Measurements from ENCODE around the gene TLR7. TPM values are rescaled to one million over a fixed set of nuclear protein-coding genes. Genes with fewer than 3 reads are reported as not detected.

The TLR7 gene
- total RNA-seq, 2 experiments from 2014 or later: not detected

GRCh38 chrX:12890467-12890866, 23.6 kb downstream of the TLR7 start:
- ChIA-PET CTCF (no interaction called here), POLR2A (no interaction called here)

- ChIA-PET POLR2A (no interaction called here), CTCF (interaction anchor here (0.6 kb wide), 1 partner anchor 82 kb away, joined by 3 read pairs; no protein-coding TSS in a partner anchor)
These were observed 24.3 kb downstream of the TLR7 start for GRCh38 chrX:12891171-12891570.

GRCh38 chrX:12891915-12892506, 25.1 kb downstream of the TLR7 start:
- ChIA-PET POLR2A (no interaction called here), CTCF (interaction anchor here (0.6 kb wide), 1 partner anchor 82 kb away, joined by 3 read pairs; no protein-coding TSS in a partner anchor)

DNA sequence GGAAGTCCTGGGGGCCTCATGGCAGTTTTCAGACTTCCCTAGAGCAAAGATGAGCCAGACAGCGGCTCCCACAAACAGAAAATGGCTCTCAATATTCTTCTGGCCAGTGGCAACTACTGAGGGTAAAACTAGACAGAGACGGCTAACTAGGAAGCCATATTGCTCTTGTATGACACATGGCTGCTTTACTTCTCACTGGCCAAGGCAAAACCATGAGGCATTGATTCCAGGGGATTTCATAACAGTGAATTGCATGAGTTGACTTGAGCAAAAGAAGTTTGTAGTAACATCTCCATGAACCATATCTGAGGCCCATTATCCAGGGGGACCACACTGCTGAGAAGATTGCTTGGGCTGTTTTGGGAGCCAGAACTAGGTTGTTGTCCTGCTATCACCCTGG, 25.8 kb downstream of the TLR7 start:
- CTCF ChIA-PET: no interaction called here
- POLR2A ChIA-PET: no interaction called here

DNA sequence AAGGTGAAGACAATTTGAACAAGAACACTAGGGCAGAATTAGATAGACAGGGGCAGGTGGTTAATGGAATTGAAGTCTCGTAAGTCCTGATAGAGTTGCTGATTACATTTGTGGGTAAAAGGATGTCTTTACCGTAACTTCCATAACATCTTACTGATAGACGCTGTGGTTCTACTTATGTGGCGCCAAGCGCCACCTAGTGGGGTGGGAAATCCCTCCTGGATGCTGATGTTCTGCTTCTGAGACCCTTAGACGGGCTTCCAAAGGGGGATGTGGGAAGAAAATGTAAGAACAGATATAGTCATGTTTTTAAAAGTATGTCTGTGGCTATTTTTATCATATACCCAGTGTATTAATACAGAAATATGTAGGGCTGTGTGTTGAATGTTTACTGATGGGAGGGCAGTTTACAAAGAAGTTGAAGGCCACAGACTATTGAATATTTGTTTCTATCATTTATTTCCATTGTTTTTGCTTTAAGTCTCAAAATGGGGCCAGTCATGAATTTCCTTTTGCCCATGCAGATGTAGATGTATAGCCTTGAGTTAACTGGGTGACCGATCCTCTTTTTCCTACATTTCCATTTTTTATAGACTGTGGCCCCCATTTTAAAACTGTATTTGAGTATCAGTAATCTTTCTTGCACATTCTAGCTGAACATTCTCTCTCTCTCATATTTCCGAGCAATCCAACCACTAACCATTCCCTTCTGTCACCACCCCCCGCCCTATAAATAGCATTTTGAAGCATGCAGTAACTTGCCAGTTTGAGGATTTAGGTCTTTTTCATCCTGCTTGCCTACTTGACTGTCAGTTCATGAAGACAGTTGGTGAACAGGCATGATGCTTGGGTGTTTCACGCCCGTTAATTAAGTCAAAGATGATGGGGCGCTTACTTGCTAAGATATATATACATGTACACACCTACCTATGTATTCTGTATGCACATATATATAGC, 27.5 kb downstream of the TLR7 start:
- POLR2A ChIA-PET: no interaction called here
- CTCF ChIA-PET: interaction anchor here (0.8 kb wide), 1 partner anchor 125 kb away, joined by 3 read pairs; no protein-coding TSS in a partner anchor

GRCh38 chrX:12895866-12896265, 29.0 kb downstream of the TLR7 start:
- CTCF ChIA-PET: no interaction called here
- POLR2A ChIA-PET: no interaction called here

DNA sequence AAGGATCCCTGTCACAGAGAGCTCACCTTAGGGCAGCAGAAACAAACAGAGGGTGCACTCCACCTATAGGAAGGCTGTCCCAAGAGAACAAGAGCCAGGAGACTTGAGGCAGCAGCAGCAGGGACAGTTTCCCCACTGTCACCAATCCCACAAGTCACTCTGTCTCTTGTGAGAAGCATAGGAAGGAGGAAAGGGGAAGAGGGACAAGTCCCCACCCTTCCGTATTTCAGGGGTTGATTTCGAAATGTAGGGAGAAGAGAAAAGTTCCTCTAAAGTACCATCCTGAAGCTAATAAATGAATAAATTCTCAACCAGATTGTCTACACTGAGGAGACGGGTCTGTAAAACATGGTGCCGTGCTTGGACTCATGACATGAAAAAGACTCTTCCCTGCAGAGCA, 30.1 kb downstream of the TLR7 start:
- ChIA-PET POLR2A (no interaction called here), CTCF (no interaction called here)

GRCh38 chrX:12898073-12898472, 31.2 kb downstream of the TLR7 start:
- CTCF ChIA-PET: no interaction called here
- POLR2A ChIA-PET: no interaction called here

- CTCF ChIA-PET: no interaction called here
- POLR2A ChIA-PET: no interaction called here
These were observed 32.6 kb downstream of the TLR7 start for GRCh38 chrX:12899506-12899905.

DNA sequence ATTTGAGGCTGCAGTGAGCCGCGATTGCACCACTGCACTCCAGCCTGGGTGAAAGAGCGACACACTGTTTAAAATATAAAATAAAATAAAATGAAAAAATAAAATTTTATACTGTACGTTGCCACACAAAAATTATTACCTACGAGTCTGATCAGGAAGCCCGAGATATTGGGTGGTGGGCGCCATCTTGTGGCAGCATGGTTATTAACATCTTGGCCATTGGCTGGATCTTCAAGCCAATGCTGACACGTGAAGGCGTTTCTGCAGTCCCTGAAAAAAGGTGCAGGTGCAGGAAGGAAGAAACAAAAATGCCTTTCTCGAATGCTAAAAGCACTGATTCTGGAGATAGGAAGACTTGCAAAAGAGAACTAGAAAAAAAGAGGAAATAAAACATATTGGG, 34.6 kb downstream of the TLR7 start:
- POLR2A ChIA-PET: no interaction called here
- CTCF ChIA-PET: interaction anchor here (0.7 kb wide), 2 partner anchors 74 to 903 kb away, joined by 3 to 5 read pairs; no protein-coding TSS in a partner anchor

DNA sequence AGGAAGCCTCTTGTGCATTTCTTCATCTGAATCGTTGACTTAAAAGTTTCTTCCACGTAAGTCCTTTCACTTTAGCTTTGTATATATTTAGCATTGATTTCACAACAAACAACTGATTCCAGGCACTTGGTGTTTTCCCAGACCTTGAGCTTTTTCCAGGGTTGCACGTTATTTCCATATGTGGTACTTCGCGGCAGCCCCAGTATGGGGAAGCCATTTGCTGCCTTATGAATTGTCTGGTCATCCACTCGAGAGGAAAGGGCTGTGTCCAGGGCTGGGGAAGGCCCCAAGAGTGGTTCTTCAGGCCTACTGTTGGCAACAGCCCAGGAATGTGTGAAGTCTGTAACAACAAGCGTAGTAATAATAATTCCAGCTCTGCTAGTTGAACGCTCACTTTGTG, 36.8 kb downstream of the TLR7 start:
- ChIA-PET POLR2A (no interaction called here), CTCF (no interaction called here)

DNA sequence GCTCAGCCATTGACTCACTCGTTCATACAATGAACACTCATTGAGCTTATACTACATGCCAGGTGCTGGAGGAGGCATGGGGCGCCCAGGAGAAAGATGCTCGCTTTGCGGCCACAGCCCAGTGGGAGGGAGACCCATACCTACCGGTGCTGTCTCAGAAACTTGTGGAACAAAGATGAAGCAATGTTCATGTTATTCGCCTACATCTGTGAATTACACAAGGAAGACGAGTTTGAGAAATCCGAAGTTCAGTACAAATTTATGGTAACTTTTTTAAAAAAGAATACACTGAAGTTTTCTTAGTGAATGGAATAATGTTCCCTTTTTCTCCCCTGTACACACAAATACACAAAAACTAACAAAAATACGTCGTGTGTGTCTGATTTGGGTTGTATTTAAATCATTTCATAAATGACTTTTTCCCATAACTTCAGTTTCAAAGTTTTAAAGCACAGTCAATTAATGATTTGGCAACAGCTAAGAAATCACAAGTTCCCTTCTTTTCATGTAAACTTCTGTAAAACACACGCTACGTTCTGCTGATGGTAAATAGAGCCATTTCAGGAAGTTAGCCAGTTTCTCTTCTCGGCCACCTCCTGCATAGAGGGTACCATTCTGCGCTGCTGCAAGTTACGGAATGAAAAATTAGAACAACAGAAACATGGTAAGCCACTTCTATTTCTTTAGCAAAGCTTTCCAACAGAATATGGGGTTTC, 39.3 kb downstream of the TLR7 start, which contains the start of gene TLR8:
Gene TLR8 (plus strand): TSS at position 575 of the 716 bp plus-strand sequence. CDS start 87 bp downstream, at position 662.
- ChIA-PET CTCF (interaction anchor here (0.6 kb wide), 1 partner anchor 291 kb away, joined by 4 read pairs; no protein-coding TSS in a partner anchor), POLR2A (no interaction called here)

DNA sequence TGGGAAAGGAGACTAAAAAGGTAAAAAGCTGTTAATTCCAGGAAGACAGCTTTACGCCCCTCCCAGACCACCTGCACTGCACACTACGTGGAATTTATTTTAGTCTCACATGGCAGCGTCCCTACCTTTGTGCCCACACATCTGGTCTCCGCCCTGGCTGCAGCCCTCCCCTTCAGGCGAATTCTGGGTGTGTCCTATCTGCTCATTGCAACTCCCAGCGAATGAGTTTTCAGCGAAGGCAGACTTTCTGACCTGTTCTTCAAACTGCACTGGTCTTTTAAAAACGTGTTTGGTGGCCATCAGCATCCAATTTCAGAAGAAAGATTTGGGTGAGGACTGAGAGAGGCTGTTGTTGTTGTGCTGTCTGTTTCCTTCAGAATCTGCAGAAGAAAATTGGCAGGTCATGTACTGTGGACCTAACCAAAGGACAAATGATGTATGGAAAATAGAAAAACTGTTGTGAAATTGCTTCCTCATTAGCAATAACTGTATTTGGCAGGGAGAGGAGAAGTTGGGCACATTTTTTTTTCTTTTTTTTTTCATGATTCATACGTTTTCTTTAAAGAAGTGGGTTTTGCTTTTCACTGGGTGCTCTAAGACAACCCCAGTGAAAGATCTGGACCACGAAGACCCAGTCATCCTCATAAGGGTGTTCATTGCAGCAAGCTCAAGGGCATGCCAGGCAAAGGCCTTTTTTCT, 43.7 kb downstream of the TLR7 start:
- CTCF ChIA-PET: no interaction called here
- POLR2A ChIA-PET: no interaction called here

DNA sequence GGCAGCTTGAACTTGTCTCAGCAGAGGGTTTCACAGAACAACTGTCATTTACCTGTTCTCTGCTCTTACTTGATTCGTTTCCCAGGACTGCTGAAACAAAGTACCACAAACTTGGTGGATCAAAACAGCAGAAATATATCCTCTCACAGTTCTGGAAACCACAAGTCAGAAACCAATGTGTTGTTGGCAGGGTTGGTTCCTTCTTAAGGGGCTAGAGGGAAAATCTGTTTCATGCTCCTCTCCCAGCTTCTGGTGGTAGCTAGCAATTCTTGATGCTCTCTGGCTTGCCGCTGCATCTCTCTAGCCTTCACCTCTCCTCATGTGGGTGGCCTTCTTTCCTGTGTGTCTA, 44.2 kb downstream of the TLR7 start:
- POLR2A ChIA-PET: no interaction called here
- CTCF ChIA-PET: no interaction called here

GRCh38 chrX:12912791-12913482, 46.1 kb downstream of the TLR7 start:
- ChIA-PET POLR2A (no interaction called here), CTCF (no interaction called here)

GRCh38 chrX:12917753-12918152, 50.9 kb downstream of the TLR7 start:
- ChIA-PET POLR2A (no interaction called here), CTCF (no interaction called here)

GRCh38 chrX:12919051-12919450, 52.2 kb downstream of the TLR7 start:
- ChIA-PET POLR2A (no interaction called here), CTCF (no interaction called here)

GRCh38 chrX:12919620-12920019, 52.7 kb downstream of the TLR7 start:
- CTCF ChIA-PET: no interaction called here
- POLR2A ChIA-PET: no interaction called here

DNA sequence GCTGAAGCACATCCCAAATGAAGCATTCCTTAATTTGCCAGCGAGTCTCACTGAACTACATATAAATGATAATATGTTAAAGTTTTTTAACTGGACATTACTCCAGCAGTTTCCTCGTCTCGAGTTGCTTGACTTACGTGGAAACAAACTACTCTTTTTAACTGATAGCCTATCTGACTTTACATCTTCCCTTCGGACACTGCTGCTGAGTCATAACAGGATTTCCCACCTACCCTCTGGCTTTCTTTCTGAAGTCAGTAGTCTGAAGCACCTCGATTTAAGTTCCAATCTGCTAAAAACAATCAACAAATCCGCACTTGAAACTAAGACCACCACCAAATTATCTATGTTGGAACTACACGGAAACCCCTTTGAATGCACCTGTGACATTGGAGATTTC, 54.1 kb downstream of the TLR7 start:
- ChIA-PET POLR2A (no interaction called here), CTCF (interaction anchor here (0.5 kb wide), 1 partner anchor 769 kb away, joined by 4 read pairs; no protein-coding TSS in a partner anchor)
